NCI-H774 (cell line): ENCODE results near the gene LRRC75B.
A peak's percentile ranks its signal among the peaks of the same experiment; 100 is the strongest.
"Not testable (repeated sequence)": the region's sequence is repeated elsewhere in the genome, so short reads cannot be mapped to it uniquely, and the experiment has no call there.

ENCODE experiments used
- DNase-seq: peaks from one replicate; lab custom pipeline; 2025; lab: John Stamatoyannopoulos, UW

The LRRC75B gene

GRCh38 chr22:24592851-24593558 is at the start of gene LRRC75B:
LRRC75B (minus strand) TSS chr22:24593073; CDS start chr22:24593039, 34 bp downstream.
- DNase-seq = peak; percentile 27

- not testable (repeated sequence) for DNase-seq
Observed at GRCh38 chr22:24642307-24642706, 49.4 kb upstream of the LRRC75B start.

GRCh38 chr22:24636513-24636912 is 43.6 kb upstream of the LRRC75B start:
- not testable (repeated sequence) for DNase-seq

GRCh38 chr22:24634776-24635389 is 42.0 kb upstream of the LRRC75B start:
- DNase-seq = not testable (repeated sequence)

GRCh38 chr22:24633231-24634023 is 40.6 kb upstream of the LRRC75B start:
- not testable (repeated sequence) for DNase-seq

- DNase-seq = not testable (repeated sequence)
Observed at GRCh38 chr22:24632642-24633041, 39.8 kb upstream of the LRRC75B start.

GRCh38 chr22:24631430-24632122 is 38.7 kb upstream of the LRRC75B start:
- not testable (repeated sequence) for DNase-seq

- not testable (repeated sequence) for DNase-seq
Observed at GRCh38 chr22:24630812-24631427, 38.0 kb upstream of the LRRC75B start.

GRCh38 chr22:24629069-24629468 is 36.2 kb upstream of the LRRC75B start:
- not testable (repeated sequence) for DNase-seq

GRCh38 chr22:24627911-24628310 is 35.0 kb upstream of the LRRC75B start:
- not testable (repeated sequence) for DNase-seq

GRCh38 chr22:24622596-24622995 is 29.7 kb upstream of the LRRC75B start:
- DNase-seq = not testable (repeated sequence)

- not testable (repeated sequence) for DNase-seq
Observed at GRCh38 chr22:24621244-24621643, 28.4 kb upstream of the LRRC75B start.

- not testable (repeated sequence) for DNase-seq
Observed at GRCh38 chr22:24614794-24615193, 21.9 kb upstream of the LRRC75B start.

- DNase-seq = not testable (repeated sequence)
Observed at GRCh38 chr22:24609888-24610287, 17.0 kb upstream of the LRRC75B start.

GRCh38 chr22:24608327-24608726 is 15.5 kb upstream of the LRRC75B start:
- DNase-seq = not testable (repeated sequence)

- not testable (repeated sequence) for DNase-seq
Observed at GRCh38 chr22:24607429-24607983, 14.6 kb upstream of the LRRC75B start.

GRCh38 chr22:24606340-24606739 is 13.5 kb upstream of the LRRC75B start:
- not testable (repeated sequence) for DNase-seq

- not testable (repeated sequence) for DNase-seq
Observed at GRCh38 chr22:24603770-24604629, 11.1 kb upstream of the LRRC75B start.

GRCh38 chr22:24602847-24603769 is 10.2 kb upstream of the LRRC75B start, which contains the start of gene GGT1:
GGT1 (plus strand) TSS chr22:24603193; CDS start chr22:24611082, 7,889 bp downstream.
- not testable (repeated sequence) for DNase-seq
